NCI-H1436 treated with DMSO at 0.1 percent for 48 hours (cell line): Measurements from ENCODE around the gene XPNPEP2.
"Not testable (repeated sequence)": the region's sequence is repeated elsewhere in the genome, so short reads cannot be mapped to it uniquely, and the experiment has no call there.

Source experiments
- DNase-seq: peaks from one replicate; lab custom pipeline; 2025; lab: John Stamatoyannopoulos, UW

The XPNPEP2 gene

GRCh38 chrX:129719931-129720530, 18.7 kb upstream of the XPNPEP2 start:
- DNase-seq: no peak

- no peak for DNase-seq
Measured at GRCh38 chrX:129720741-129721140, 18.0 kb upstream of the XPNPEP2 start.

- DNase-seq: no peak
Measured at GRCh38 chrX:129721414-129721813, 17.4 kb upstream of the XPNPEP2 start.

DNA sequence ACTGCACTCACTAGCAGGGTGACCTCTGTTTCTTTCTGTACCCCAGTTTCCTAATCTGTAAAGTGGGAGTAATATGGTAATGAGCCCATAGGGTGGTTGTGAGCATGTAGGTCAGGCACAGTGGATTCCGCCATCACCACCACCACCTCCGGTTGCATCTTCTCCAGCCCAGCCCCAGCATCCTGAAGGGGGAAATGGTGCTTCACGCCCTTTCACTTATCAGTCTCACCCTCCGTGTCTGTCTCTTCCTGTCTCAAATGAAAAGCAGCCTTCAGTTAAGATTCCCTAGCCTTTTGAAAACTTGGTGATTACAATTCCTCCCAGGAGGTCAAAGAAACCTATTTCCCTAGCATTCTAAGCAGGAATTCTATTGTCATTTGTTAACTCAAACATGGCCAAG, 16.9 kb upstream of the XPNPEP2 start:
- no peak for DNase-seq

GRCh38 chrX:129723511-129723910, 15.3 kb upstream of the XPNPEP2 start:
- no peak for DNase-seq

DNA sequence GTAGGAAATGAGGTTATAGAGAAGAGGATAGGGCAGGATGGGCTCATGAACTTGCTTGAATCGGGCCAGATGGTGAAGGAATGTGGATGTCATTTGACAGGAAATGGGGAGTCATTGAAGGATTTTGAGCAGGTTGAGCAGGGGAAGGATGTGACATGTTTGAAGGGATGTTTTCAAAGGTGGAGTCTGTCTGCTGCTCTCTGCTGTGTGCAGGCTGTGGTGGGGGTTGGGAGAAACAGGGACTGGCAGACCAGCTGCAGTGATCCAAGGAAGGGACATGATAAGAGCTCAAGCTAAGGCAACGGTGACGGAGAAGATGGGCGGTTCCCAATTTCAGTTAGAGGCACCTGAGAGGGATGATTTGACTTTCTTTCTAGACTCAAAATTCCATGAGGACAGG, 14.0 kb upstream of the XPNPEP2 start:
- no peak for DNase-seq

GRCh38 chrX:129726307-129727111, 12.3 kb upstream of the XPNPEP2 start:
- peak; percentile 2 for DNase-seq

GRCh38 chrX:129728061-129728460, 10.7 kb upstream of the XPNPEP2 start:
- no peak for DNase-seq

- DNase-seq: no peak
Measured at GRCh38 chrX:129731228-129731627, 7.6 kb upstream of the XPNPEP2 start.

DNA sequence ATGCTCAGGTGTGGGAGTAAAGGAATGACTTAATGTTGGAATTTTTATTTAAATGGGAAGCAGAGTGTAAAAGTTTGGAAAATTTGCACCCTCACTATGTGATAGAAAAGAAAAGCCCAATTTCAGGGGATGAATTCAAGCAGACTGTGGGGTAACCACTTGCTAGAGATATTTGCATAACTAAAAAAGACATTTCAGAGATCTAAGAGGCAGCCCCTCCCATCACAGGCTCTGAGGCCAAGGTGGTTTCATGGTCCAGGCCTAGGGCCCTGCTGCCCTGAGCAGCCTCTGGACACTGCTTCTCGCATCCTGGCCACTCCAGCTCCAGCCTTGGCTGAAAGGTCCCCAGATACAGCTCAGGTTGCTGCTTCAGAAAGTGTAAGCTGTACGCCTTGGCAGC, 5.9 kb upstream of the XPNPEP2 start:
- no peak for DNase-seq

- no peak for DNase-seq
Measured at GRCh38 chrX:129733335-129733734, 5.4 kb upstream of the XPNPEP2 start.

DNA sequence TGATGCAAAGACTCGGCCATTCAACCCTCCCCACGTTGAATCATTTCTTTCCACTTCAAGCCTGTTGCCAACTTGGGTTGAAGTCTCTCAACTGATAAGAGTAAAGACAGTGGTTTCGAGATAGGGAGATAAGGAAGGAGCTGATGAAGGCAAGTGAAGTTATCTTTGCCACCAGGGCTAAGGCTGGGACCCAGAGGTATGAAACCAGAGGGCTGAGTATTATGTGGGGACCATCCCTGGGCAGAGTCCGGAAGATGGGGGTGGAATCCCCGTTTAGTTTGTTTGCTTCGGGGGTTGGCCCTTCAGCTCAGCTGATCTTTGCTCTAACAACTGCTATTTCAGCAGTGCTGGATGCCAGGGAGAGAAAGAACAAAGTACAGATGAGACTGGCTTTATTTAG, 2.3 kb upstream of the XPNPEP2 start:
- no peak for DNase-seq

DNA sequence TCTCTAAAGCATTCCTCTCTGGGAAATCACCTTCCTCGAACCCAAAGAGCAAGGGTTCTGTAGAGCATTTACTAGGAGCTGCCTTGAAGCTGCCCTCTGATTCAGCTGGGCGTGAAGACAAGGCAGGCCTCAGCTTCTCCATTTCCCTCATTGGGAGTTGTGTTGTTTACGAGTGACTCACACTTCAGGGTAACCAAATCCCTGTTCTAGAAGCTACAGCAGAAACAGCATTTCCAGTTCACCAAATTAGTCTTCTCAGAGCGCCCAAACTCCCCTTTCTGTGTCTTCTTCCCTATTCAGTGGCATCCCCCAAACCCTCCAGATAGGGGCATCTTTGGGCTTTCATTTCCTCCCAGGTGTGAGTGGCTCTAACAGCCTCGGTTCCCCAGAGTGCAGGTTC, 863 bp upstream of the XPNPEP2 start:
- no peak for DNase-seq

DNA sequence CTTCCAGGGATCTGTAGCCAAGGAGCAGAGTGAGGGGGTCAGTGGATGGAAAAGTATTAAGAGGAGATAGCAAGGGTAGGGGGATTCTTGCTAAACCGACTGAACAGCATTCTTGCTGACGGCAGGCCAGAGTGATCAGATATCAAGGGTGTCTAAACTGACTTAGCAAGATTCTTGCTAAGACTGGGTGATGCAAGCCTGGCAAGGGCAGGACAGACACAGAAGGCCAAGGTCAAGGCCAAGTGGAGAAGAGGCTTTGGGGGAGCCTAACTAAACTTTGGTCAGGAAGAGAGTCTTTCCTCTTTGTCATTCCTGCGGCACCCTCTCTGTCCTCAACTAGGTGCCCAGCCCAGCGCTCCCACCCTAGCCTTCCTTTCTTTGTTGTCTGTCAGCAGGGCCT, 799 bp downstream of the XPNPEP2 start:
- no peak for DNase-seq

DNA sequence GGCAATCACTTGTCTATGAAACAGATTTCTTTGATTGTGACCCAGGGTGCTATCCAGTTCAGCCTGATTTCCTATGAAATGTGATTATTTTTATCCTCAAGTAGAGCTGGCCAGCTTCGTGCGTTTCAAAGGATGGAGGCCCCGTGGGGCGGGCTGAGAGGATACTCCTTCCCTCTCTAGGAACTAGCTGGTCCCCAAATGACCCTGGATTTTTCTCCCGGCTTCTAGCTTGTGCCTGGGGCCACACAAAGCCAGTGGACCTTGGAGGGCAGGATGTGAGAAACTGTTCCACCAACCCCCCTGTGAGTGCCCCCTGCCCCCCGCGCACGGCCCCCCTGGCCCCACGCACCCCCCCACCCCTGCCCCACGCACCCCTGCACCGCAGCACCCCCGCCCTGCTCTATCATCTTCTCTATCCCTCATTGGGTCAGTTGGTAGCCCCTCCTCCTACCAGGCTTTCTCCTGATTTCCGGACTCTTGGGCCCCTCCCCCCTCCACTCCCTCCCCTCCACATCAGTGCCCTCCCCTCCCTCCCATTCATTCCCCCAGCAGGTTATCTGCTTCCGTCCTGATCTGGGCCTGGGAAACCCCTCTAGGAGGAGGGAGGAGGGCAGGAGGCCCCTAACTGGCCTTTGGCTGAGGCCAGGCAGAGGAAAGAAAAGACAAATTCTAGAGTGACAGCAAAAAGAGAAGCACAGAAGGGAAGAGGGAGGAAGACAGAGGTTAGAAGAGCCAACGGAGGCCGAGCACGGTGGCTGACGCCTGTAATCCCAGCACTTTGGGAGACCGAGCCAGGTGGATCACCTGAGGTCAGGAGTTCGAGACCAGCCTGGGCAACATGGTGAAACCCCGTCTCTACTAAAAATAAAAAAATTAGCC, 3.3 kb downstream of the XPNPEP2 start:
- DNase-seq: no peak

GRCh38 chrX:129742759-129743152, 4.0 kb downstream of the XPNPEP2 start:
- DNase-seq: not testable (repeated sequence)

- no peak for DNase-seq
Measured at GRCh38 chrX:129743821-129744220, 5.0 kb downstream of the XPNPEP2 start.

GRCh38 chrX:129744861-129745321, 6.1 kb downstream of the XPNPEP2 start:
- DNase-seq: no peak

- no peak for DNase-seq
Measured at GRCh38 chrX:129746557-129747470, 8.0 kb downstream of the XPNPEP2 start.

GRCh38 chrX:129747533-129747932, 8.8 kb downstream of the XPNPEP2 start:
- DNase-seq: no peak

DNA sequence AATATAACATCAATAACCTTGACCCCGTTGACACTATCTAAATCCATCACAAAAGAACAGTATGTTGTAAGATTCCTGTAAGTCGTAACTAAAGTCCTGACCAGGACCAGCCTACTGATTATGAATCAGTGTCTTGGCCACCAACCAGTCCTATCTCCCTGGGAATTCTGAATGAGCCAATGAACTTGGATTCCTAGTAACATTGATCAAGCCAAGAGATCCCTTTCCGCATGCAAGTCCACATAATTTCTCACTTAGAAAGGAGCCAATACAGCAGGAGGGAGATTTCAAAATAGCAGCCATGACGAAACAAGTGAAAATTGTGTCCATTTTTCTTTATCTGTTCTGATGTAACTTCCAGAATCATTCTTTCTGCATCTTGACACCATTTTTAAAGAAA, 9.5 kb downstream of the XPNPEP2 start:
- DNase-seq: no peak

DNA sequence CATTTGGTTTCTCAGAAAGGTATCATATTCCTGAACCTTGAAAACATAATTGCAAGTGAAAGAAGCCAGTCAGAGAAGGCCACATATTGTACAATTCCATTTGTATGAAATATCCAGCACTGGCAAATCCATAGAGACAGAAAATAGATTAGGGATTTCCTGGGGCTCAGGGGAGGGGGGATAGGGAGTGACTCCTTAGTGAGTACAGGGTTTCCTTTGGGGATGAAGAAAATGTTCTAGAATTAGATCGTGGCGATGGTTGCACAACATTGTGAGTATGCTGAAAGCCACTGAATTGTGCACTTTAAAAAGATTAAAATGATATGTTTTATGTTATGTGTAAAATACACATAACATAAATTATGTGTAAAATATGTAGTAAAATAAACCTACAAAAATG, 10.3 kb downstream of the XPNPEP2 start:
- DNase-seq: no peak
